NT2/D1 (cell line): ENCODE measurements around the gene PSMA6.

Source experiments
- SUZ12 ChIP-seq: IDR thresholded peaks from 2 replicates; pipeline ENCODE4 v1.6.1; 2011; ENCODE audit not compliant: insufficient read length, insufficient read depth; ENCODE audit errors: extremely low read depth
- YY1 ChIP-seq: IDR thresholded peaks from 2 replicates; pipeline ENCODE4 v1.6.1; 2011; ENCODE audit not compliant: insufficient read length, insufficient read depth
- ZNF274 ChIP-seq: IDR thresholded peaks from 2 replicates; pipeline ENCODE4 v1.6.1; 2011; ENCODE audit warnings: mild to moderate bottlenecking, low read depth, low read length

- no peak for TF ChIP-seq YY1
- no peak for TF ChIP-seq SUZ12
- no peak for TF ChIP-seq ZNF274
Observed at GRCh38 chr14:35295845-35296161, 3.6 kb downstream of the PSMA6 start.
